Stimulated activated memory B cell treated with anti-CD40 and anti-IgM and Interleukin-4, amounts not matched to agents 10 μg/mL and 1 μg/mL and 100 μg/mL, for 72 hours (primary cell): ENCODE data around the gene NRXN3.

Experiments used
- ATAC-seq: fragments of 150-1000 bp; cut with Tn5 transposase; 2 replicates; pipeline ENCODE4 v1.10.0; 2021
- H3K27ac Mint-ChIP-seq: one replicate; pipeline ENCODE4 v1.8.0; 2022; ENCODE audit warnings: mild to moderate bottlenecking, mixed read lengths
- H3K27me3 Mint-ChIP-seq: one replicate; pipeline ENCODE4 v1.8.0; 2022; ENCODE audit warnings: mixed read lengths
- H3K36me3 Mint-ChIP-seq: one replicate; pipeline ENCODE4 v1.8.0; 2022; ENCODE audit warnings: mixed read lengths
- H3K4me1 Mint-ChIP-seq: one replicate; pipeline ENCODE4 v1.8.0; 2022; ENCODE audit warnings: mixed read lengths
- H3K4me3 Mint-ChIP-seq: one replicate; pipeline ENCODE4 v1.8.0; 2022; ENCODE audit warnings: mild to moderate bottlenecking, moderate library complexity, mixed read lengths
- H3K9me3 Mint-ChIP-seq: one replicate; pipeline ENCODE4 v1.8.0; 2022; ENCODE audit warnings: mixed read lengths

NRXN3 gene

DNA sequence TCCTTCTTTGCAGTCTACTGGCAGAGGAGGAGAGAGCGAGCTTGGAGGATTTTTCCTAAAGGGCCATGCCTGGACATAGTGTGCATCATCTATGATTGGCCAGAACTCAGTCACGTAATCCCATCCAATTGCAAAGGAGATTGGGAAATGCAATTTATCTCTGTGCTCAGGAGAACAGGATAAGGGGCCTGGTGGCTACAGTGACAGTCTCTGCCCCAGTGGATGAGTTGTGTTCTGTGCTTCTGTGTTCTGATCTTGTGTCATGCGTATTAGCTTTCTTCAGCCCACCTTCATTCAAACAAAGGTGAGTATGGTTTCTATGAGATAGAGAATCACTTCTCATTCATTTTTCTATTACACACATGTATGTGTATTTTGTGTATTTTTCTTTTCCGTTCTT, 144.3 kb downstream of the NRXN3 start:
- H3K4me1 Mint-ChIP-seq = no peaks in the 10 kb centered on the region
- no peaks in the 10 kb centered on the region for H3K36me3 Mint-ChIP-seq
- H3K4me3 Mint-ChIP-seq = no peak overlapping the region
- H3K27me3 Mint-ChIP-seq = peaks cover 11% of the 10 kb centered on the region
- no peak for ATAC-seq
- H3K27ac Mint-ChIP-seq = no peak overlapping the region
- no peaks in the 10 kb centered on the region for H3K9me3 Mint-ChIP-seq

DNA sequence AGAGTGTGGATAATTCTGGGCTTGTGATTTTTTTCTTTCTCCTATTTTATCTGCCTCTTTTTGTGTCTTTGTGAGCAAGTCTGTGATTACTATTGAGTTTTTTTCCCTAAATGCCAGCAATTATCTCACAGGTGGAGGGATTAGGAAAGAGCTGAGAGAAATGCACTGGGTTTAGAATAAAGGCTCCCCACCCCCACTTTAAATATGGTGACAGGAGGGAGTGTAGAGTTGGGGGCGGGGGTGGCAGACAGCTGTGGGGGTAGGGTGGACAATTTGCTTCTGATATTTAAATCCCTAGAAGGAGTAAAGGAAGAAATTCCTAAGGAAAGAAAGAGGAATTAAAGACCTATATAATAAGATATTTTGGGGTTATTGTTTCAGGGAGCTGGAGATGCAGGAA, 145.9 kb downstream of the NRXN3 start:
- Mint-ChIP-seq H3K36me3 (no peaks in the 10 kb centered on the region), H3K27ac (no peak overlapping the region)

DNA sequence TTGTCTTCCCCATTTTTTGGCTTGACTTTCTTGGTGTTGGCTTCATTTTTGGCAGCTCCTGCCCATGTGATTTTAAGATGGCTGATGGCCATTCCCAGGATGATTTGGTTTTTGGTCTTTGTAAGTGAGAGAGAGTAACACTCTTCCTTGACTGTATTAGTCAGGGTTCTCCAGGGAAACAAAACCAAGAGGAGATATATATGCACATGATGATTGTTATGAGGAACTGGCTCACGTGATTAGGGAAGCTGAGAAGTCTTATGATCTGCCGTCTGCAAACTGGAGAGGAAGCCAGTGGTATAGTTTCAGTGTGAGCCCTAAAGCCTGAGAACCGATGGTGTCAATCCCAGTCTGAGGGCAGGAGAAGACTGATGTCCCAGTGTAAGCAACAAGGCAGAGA, 146.6 kb downstream of the NRXN3 start:
- H3K4me1 Mint-ChIP-seq = no peaks in the 10 kb centered on the region
- no peak for ATAC-seq
- H3K27ac Mint-ChIP-seq = no peak overlapping the region
- peaks cover 30% of the 10 kb centered on the region for H3K27me3 Mint-ChIP-seq
- H3K36me3 Mint-ChIP-seq = no peaks in the 10 kb centered on the region
- peaks cover 3% of the 10 kb centered on the region for H3K9me3 Mint-ChIP-seq
- no peak overlapping the region for H3K4me3 Mint-ChIP-seq

More for the DNA sequence above, 145.9 kb downstream of the NRXN3 start:
- H3K4me3 Mint-ChIP-seq = no peak overlapping the region
- peaks cover 23% of the 10 kb centered on the region for H3K27me3 Mint-ChIP-seq
- no peaks in the 10 kb centered on the region for H3K4me1 Mint-ChIP-seq
- no peak for ATAC-seq
- H3K9me3 Mint-ChIP-seq = no peaks in the 10 kb centered on the region

DNA sequence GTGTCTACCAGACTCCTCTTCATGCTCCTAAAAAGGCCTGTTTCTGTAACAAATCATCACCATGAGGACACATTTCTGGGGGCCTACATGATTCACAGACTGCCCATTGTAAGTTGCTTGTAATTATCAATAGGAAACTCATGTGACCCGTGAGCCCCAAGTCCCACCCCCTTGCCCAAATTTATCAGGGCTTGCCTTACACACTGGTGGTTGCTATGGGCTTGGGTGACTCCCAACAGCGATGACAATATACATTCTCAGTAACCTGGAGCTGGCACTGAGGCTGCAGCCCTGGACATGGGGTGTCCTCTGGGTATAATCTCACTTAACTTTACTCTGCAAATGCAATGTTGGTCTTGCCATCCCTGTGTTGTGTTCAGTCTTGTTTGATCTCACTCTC, 149.2 kb downstream of the NRXN3 start:
- H3K27ac Mint-ChIP-seq = no peak overlapping the region
- H3K9me3 Mint-ChIP-seq = peaks cover 3% of the 10 kb centered on the region
- ATAC-seq = no peak
- H3K36me3 Mint-ChIP-seq = no peaks in the 10 kb centered on the region
- no peaks in the 10 kb centered on the region for H3K4me1 Mint-ChIP-seq
- no peak overlapping the region for H3K4me3 Mint-ChIP-seq
- H3K27me3 Mint-ChIP-seq = peaks cover 30% of the 10 kb centered on the region

DNA sequence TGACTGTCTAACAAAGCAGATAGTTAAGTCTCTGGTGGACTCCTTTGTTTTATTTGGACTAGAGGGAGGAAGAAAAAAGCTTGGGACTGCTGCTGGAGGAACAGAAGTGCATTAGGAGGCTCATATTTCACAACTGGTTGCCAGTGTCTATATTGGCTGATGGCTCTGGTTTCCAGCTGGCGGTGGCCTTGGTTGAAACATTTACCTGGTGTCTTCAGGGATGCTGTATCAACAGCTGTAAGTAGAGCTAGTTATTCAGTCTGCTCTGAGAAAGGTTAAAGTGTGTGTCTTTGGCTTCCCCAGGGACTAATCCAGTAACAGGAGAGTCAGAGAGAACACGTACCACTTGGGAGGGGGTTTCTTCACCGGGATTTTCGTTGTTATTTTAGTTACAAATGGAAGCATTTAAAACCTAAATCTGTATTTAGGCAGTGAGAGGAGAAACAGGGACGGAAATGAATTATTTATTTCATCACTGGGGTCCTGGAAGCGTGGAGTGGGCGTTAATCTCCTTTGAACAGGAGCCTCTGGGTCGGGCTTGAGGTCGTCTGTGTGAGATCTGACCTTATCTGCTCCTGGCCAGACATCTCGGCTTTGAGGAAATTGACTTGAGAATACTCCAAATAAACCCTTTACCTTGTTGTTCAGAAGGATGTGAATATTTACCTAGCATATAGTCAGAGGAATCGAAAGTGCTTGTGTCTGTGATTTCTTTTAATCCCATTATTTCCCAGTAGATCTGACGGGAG, 149.9 kb downstream of the NRXN3 start:
- Mint-ChIP-seq H3K9me3 (peaks cover 3% of the 10 kb centered on the region), H3K36me3 (no peaks in the 10 kb centered on the region), H3K4me1 (no peaks in the 10 kb centered on the region), H3K4me3 (no peak overlapping the region), H3K27me3 (peaks cover 30% of the 10 kb centered on the region), H3K27ac (no peak overlapping the region)
- no peak for ATAC-seq

DNA sequence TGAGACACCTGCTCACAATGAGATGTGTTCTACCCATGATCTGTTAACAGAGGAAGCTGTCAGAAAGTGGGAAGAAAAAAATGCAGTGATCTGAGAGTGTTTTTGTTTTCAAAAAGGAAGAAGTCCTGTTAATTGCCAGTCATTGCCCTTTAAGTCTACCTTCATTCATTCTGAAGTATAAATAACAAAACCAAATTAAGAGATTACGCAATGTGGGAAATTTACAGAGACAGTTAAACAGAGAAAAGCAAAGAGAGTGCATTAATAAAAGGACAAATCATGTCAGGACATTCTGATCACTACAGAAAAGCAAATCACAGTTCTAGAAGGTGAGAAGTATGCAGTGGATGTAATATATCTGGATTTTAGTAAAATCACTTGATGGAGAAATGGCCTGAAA, 154.2 kb downstream of the NRXN3 start:
- Mint-ChIP-seq H3K4me3 (no peak overlapping the region), H3K27ac (no peak overlapping the region), H3K4me1 (no peaks in the 10 kb centered on the region), H3K27me3 (peaks cover 21% of the 10 kb centered on the region), H3K36me3 (no peaks in the 10 kb centered on the region), H3K9me3 (peaks cover 3% of the 10 kb centered on the region)
- ATAC-seq = no peak

DNA sequence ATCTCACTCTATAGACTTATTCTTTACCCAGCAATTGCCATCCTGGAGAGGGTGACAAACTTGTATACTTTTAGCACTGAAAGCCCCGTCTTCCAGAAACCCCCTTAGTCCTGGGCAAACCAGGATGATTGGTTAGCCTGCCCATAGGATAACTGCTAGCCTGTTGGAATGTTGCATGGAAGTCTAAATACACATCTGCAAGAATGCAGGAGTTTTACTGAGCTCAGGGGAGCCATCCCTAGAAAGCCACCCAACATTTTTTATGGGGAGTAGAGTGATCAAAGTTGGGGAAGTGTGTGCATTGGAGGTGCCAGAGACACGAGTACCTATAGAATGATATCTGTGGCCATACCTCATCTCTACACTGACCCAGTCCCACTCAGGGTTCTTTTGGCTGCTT, 155.7 kb downstream of the NRXN3 start:
- H3K36me3 Mint-ChIP-seq = no peaks in the 10 kb centered on the region
- H3K9me3 Mint-ChIP-seq = peaks cover 3% of the 10 kb centered on the region
- ATAC-seq = no peak
- peaks cover 9% of the 10 kb centered on the region for H3K27me3 Mint-ChIP-seq
- H3K4me3 Mint-ChIP-seq = no peak overlapping the region
- H3K27ac Mint-ChIP-seq = no peak overlapping the region
- no peaks in the 10 kb centered on the region for H3K4me1 Mint-ChIP-seq

DNA sequence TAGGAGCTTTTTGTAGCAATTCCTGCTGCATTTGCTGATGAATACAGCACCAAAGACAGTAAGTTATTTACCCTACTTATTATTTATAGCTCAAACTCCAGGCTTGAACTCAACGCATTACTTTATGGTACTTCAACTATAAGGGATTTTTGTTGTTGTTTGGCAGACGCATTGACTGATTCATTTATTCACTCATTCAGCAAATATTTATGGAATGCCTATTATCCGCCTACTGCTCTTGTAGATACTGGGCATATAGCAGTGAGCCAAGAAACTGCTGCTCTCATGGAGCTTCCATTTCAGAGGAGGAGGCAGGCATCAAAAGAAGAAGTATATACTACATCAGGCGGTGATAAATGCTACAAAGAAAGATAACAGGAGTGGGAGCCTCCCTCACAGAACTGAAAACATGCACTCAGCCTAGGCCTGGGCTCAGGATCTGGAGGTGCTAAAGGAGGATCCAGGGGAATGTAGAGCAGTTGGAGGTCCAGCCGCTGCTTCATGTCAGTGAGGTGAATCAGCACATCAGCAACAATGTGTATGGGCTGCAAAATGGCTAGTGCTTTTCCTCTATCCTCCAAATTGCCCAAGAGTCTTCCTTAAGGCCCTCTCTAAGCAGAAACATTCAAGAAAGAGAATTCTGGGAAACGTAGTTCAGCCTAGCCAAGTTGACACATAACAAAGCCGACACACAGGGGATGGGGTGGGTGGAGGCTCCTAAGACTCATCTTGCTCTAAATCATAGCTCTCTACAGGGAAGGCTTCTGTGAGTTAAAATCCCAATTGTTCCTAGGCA, 157.5 kb downstream of the NRXN3 start:
- H3K4me3 Mint-ChIP-seq = no peak overlapping the region
- no peaks in the 10 kb centered on the region for H3K4me1 Mint-ChIP-seq
- ATAC-seq = no peak
- H3K36me3 Mint-ChIP-seq = no peaks in the 10 kb centered on the region
- no peaks in the 10 kb centered on the region for H3K27me3 Mint-ChIP-seq
- H3K9me3 Mint-ChIP-seq = no peaks in the 10 kb centered on the region
- no peak overlapping the region for H3K27ac Mint-ChIP-seq

DNA sequence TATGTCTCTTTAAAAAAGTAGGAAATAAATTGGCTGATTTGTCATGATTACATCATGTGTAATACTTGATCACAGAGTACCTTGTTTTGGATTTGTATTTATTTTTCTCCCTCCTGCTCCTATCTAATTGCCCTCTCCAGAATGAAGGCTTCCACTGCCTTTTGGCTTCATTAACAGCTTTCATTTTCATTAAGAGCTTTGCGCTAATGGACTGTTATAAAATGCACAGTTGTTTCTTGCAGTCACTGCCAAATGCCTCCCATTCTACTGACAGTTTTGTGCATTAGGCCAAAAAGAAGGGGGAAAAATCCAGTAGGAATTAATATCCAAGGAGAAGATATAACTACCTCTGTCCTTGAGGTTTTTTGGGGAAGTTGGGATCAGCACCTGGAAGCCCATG, 159.2 kb downstream of the NRXN3 start:
- H3K36me3 Mint-ChIP-seq = no peaks in the 10 kb centered on the region
- H3K4me1 Mint-ChIP-seq = no peaks in the 10 kb centered on the region
- peaks cover 6% of the 10 kb centered on the region for H3K9me3 Mint-ChIP-seq
- H3K27me3 Mint-ChIP-seq = peaks cover 11% of the 10 kb centered on the region
- no peak for ATAC-seq
- no peak overlapping the region for H3K27ac Mint-ChIP-seq
- H3K4me3 Mint-ChIP-seq = no peak overlapping the region

DNA sequence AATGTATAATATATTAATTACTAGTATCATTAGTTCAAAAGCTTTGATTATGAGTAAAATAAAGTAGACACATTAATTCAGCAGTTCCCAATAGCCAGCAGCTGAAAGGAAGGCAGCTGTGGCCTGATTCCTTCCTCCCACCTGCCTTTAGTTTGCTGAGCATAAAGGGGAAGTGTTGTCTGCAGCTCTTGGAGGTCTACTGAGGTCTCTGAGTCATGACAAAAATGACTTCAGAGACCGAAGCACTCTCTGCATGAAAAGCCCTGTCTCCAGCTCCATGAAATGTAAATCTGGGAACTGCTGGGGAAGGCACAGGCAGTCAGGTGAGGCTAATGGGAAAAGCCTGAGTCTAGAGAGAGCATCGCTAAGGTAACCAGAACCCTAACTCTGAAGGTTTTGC, 165.4 kb downstream of the NRXN3 start:
- Mint-ChIP-seq H3K27me3 (peaks cover 11% of the 10 kb centered on the region), H3K27ac (no peak overlapping the region), H3K36me3 (no peaks in the 10 kb centered on the region), H3K4me3 (no peak overlapping the region), H3K9me3 (peaks cover 6% of the 10 kb centered on the region), H3K4me1 (no peaks in the 10 kb centered on the region)
- ATAC-seq = no peak

DNA sequence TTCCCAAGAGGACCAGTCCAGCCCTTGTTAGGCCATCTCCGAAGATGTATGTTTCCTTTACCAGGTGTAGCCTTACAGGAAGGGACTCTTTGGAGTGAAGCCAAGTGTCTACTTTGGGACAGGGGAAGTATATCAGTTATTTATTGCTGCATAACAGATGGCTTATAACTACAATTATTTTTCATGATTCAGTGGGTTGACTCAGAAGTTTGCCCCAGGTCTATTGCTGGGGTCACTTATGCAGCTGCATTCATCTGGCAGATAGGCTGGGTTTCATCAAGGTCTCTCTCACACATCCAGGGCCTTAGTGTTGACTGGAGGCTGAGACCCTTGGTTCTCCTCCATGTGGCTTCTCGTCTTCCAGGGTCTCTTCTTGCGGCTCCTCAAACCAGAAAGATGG, 170.1 kb downstream of the NRXN3 start:
- Mint-ChIP-seq H3K9me3 (no peaks in the 10 kb centered on the region), H3K4me3 (no peak overlapping the region), H3K27ac (no peak overlapping the region), H3K27me3 (no peaks in the 10 kb centered on the region), H3K36me3 (no peaks in the 10 kb centered on the region), H3K4me1 (no peaks in the 10 kb centered on the region)
- no peak for ATAC-seq

DNA sequence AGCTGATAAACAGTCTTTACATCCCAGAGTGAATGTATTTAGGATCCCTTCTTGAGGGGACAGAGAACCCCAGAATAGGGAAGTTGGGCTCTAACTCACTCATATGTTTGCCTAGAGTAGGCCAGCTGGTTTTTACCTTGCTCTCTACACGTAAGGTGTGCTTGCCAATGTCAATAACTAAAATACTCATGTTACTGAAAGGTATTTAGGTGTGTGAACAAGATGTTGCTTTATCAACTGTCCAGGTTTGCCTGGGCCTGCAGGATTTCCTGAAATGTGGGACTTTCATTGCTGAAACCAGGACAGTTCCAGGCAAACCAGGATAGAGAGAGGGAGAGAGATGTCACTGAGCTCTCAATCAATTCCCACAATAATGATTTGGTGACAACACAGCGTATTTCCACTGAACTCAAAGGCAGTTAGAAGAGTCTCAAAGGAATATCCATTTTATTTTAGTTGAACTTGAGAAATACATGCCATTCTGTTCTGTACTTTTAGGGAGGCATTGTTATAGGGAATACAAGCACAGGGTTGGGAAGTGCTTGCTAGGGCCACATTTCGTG, 171.7 kb downstream of the NRXN3 start:
- H3K36me3 Mint-ChIP-seq = no peaks in the 10 kb centered on the region
- H3K4me1 Mint-ChIP-seq = no peaks in the 10 kb centered on the region
- ATAC-seq = no peak

DNA sequence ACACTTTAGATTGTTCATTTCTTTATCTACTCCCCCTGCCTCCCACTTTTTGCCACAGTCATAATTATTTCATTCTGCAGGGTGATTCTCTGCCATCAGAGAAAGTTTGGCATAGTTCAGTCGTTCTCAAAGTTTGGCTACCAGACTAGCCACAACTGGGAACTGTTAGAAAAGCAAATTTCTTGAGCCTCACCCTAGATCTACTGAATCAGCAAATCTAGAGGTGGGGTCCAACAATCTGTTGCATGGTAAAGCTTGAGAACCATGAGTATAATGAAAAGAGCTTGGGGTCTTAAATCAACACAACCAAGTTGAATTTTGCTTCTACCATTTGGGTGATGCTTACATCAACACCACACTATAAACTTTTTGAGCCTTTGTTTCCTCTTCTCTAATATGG, 172.7 kb downstream of the NRXN3 start:
- ATAC-seq = no peak
- Mint-ChIP-seq H3K27ac (no peak overlapping the region), H3K4me1 (no peaks in the 10 kb centered on the region), H3K36me3 (no peaks in the 10 kb centered on the region), H3K4me3 (no peak overlapping the region), H3K27me3 (no peaks in the 10 kb centered on the region), H3K9me3 (no peaks in the 10 kb centered on the region)

More for the DNA sequence above, 171.7 kb downstream of the NRXN3 start:
- no peaks in the 10 kb centered on the region for H3K27me3 Mint-ChIP-seq
- H3K27ac Mint-ChIP-seq = no peak overlapping the region
- no peak overlapping the region for H3K4me3 Mint-ChIP-seq
- H3K9me3 Mint-ChIP-seq = no peaks in the 10 kb centered on the region

DNA sequence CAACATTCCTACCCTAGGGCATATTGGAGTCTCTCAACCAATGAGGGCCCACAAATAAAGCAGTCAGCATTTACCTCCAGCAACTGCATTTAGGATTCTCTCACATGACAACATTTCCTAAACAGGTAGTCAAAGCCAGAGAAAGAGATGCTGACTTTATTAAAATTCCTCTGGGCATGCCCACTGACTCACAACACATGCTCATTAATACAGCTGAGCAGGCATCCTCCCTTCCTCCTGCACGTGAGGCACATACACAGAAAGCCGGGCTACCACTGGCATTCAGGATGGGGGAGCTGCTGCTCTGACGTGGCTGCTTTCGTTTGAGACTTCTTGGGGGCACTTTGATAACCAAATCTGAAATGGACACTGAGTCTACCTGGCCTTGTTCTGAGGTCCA, 174.1 kb downstream of the NRXN3 start:
- Mint-ChIP-seq H3K9me3 (no peaks in the 10 kb centered on the region), H3K27ac (no peak overlapping the region), H3K4me1 (no peaks in the 10 kb centered on the region), H3K27me3 (no peaks in the 10 kb centered on the region), H3K4me3 (no peak overlapping the region), H3K36me3 (no peaks in the 10 kb centered on the region)
- no peak for ATAC-seq

DNA sequence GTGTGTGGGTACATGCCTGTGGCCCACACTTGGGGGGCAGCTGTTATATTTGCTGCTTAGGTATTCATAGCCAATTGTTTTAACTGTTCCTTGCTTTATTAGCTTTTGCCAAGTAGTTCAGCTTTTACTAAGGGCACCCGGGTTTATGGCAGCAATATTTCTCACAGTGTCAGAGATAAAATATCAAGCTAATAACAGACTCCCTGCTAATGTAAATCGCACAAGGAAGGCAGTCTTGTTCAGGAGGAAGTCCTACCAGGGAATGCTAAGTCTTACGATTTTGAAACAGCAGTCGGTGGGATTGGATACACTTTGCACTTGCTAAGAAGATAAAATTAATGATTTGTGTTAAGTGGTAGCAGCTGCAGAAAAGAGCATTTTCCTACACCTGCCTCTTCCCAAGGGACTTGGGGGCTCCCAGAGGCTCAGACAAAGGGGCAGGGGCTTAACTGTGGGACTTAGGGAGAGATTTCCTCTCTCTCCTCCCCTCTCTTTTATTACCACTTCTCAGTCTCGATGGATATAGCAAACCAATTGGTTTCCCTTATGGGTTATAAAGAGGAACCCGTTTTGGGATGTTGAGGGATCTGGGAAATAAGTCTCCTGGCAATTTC, 175.1 kb downstream of the NRXN3 start:
- no peaks in the 10 kb centered on the region for H3K9me3 Mint-ChIP-seq
- H3K36me3 Mint-ChIP-seq = no peaks in the 10 kb centered on the region
- H3K4me3 Mint-ChIP-seq = no peak overlapping the region
- no peak for ATAC-seq
- H3K27me3 Mint-ChIP-seq = no peaks in the 10 kb centered on the region
- no peaks in the 10 kb centered on the region for H3K4me1 Mint-ChIP-seq
- no peak overlapping the region for H3K27ac Mint-ChIP-seq
